Heart left ventricle (tissue), 13 donors: Measurements from ENCODE around the gene ADAM17.

Source experiments
- POLR2A ChIP-seq, 2 donors: fragments of 450-650 bp; IDR thresholded peaks; one replicate each; pipeline ENCODE4 v1.6.1; 2017; ENCODE audit warnings: antibody characterized with exemption in 2 of 2, mild to moderate bottlenecking in 2 of 2, moderate library complexity in 2 of 2
- TF ChIP-seq, protein P1 (sequence below), 12 donors: fragments of 200-600 bp; sonication (generic) in 4 of 12; IDR thresholded peaks; one replicate each; pipeline versions ENCODE4 v1.5.0 to v1.8.0; 2018 to 2022; ENCODE audit warnings: antibody characterized with exemption in 12 of 12, mild to moderate bottlenecking in 5 of 12
- donor health status: ischemic (EF 13 %, LVEDD 7.1; RV severe dilation, severe dysfunction).
- donor health status: DM: no; HTN: yes; CAD: no.
- donor health status: DM: no; HTN: no; CAD: no.
- donor health status: ischemic (EF 25% LVEDD 6.9; RV normal size, moderate dysfunction).
- donor health status: ischemic (EF 25% LVEDD 5.7; RV mildly dilated, moderate dysfunction).
- donor health status: ischemic (EF 35%, LVEDD 5.7; RV mildly dilated, moderate dysfunction).
- donor health status: nonischemic (EF 11% LVEDD 7.7; RV severe dilation, severe dysfunction).
- donor health status: DM: yes; HTN: yes; CAD: no.
- donor health status: PGD.
- donor health status: ischemic (EF 29% LVEDD 5.4; RV normal size, mild dysfunction).
- donor health status: nonischemic (EF 23%, LVEDD 6.1; RV moderate dilation, normal function).

DNA sequence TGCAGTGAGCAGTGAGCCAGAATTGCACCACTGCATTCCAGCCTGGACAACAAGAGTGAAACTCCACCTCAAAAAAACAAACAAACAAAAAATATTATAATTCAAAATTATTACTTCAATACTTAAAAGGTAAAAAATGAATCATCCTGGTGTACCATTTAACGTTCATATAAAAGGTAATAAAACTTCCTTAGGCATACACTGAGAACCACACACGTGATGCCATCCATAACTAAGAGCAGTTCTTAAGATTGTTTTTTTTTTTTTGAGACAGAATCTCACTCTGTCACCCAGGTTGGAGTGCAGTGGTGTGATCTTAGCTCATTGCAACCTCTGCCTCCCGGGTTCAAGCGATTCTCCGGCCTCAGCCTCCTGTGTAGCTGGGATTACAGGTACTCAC lies 45.8 kb upstream of the ADAM17 start:
- no peak for TF ChIP-seq POLR2A (IDR thresholded peaks at IDR 0.05)
- TF ChIP-seq, protein P1, sequence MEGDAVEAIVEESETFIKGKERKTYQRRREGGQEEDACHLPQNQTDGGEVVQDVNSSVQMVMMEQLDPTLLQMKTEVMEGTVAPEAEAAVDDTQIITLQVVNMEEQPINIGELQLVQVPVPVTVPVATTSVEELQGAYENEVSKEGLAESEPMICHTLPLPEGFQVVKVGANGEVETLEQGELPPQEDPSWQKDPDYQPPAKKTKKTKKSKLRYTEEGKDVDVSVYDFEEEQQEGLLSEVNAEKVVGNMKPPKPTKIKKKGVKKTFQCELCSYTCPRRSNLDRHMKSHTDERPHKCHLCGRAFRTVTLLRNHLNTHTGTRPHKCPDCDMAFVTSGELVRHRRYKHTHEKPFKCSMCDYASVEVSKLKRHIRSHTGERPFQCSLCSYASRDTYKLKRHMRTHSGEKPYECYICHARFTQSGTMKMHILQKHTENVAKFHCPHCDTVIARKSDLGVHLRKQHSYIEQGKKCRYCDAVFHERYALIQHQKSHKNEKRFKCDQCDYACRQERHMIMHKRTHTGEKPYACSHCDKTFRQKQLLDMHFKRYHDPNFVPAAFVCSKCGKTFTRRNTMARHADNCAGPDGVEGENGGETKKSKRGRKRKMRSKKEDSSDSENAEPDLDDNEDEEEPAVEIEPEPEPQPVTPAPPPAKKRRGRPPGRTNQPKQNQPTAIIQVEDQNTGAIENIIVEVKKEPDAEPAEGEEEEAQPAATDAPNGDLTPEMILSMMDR (IDR thresholded peaks at IDR 0.05), result no peak
